Tibial nerve (tissue), 4 donors: Measurements from ENCODE around the gene SHCBP1.

Experiments used
- EP300 ChIP-seq, 2 donors: sonication (generic); formaldehyde crosslinking; IDR thresholded peaks; one replicate each; pipeline ENCODE4 v1.6.1; 2017; ENCODE audit warnings: antibody characterized with exemption in 2 of 2, mild to moderate bottlenecking in 1 of 2
- POLR2A ChIP-seq, 2 donors: fragments of 450-650 bp; IDR thresholded peaks; one replicate each; pipeline ENCODE4 v1.6.1; 2017; ENCODE audit warnings: antibody characterized with exemption in 2 of 2, mild to moderate bottlenecking in 2 of 2, moderate library complexity in 2 of 2
- TF ChIP-seq, protein P1 (sequence below), 5 experiments: fragments of 200-600 bp in 3 of 5; fragments of 450-650 bp in 2 of 5; sonication (generic) in 3 of 5; IDR thresholded peaks; one replicate each; pipeline ENCODE4 v1.5.1; 2016 to 2019; ENCODE audit warnings: antibody characterized with exemption in 5 of 5, mild to moderate bottlenecking in 3 of 5, moderate library complexity in 2 of 5

DNA sequence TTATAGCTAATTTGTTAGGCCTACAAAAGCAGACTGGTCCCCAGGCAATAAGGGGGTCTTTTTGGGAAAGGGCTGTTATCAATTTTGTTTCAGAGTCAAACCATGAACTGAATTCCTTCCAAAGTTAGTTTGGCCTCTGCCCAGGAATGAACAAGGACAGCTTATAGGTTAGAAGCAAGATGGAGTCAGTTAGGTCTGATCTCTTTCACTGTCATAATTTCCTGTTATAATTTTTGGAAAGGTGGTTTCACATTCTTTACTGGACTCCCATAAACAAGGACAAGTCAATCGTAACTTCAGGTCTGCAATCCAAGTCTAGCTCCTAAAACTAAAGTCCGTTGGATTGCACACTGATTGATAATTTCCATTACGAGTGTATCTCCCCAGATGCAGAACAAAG is 30.1 kb upstream of the SHCBP1 start:
- TF ChIP-seq, protein P1, sequence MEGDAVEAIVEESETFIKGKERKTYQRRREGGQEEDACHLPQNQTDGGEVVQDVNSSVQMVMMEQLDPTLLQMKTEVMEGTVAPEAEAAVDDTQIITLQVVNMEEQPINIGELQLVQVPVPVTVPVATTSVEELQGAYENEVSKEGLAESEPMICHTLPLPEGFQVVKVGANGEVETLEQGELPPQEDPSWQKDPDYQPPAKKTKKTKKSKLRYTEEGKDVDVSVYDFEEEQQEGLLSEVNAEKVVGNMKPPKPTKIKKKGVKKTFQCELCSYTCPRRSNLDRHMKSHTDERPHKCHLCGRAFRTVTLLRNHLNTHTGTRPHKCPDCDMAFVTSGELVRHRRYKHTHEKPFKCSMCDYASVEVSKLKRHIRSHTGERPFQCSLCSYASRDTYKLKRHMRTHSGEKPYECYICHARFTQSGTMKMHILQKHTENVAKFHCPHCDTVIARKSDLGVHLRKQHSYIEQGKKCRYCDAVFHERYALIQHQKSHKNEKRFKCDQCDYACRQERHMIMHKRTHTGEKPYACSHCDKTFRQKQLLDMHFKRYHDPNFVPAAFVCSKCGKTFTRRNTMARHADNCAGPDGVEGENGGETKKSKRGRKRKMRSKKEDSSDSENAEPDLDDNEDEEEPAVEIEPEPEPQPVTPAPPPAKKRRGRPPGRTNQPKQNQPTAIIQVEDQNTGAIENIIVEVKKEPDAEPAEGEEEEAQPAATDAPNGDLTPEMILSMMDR (IDR thresholded peaks at IDR 0.05): no peak
- TF ChIP-seq POLR2A (IDR thresholded peaks at IDR 0.05) (no peak), EP300 (IDR thresholded peaks at IDR 0.05) (no peak)
